A549 (cell line): ENCODE data around the gene NFIX.

Source experiments
- CEBPB ChIP-seq, 2 experiments: fragments of >200 bp in 1 of 2; sonication (Bioruptor Twin) in 1 of 2; formaldehyde crosslinking in 1 of 2; IDR thresholded peaks; 2 replicates each; pipeline ENCODE4 v1.6.1; 2012 to 2016
- EP300 ChIP-seq, 2 experiments: fragments of >200 bp; sonication (Bioruptor Twin); formaldehyde crosslinking; IDR thresholded peaks; 2 replicates in 1 of 2; 3 replicates in 1 of 2; pipeline ENCODE4 v1.6.1; 2016 to 2017
- MYC ChIP-seq: IDR thresholded peaks from 2 replicates; pipeline ENCODE4 v1.6.1; 2012; ENCODE audit warnings: mild to moderate bottlenecking, inconsistent platforms, low read length, improper control_type of control experiment, borderline replicate concordance
- PHF8 ChIP-seq: fragments of 200-600 bp; sonication (generic); IDR thresholded peaks from 2 replicates; pipeline ENCODE4 v1.6.1; 2016; ENCODE audit warnings: low read depth, mild to moderate bottlenecking, antibody characterized with exemption, moderate library complexity, borderline replicate concordance
- POLR2A ChIP-seq: IDR thresholded peaks from 2 replicates; pipeline ENCODE4 v1.6.1; 2012; ENCODE audit warnings: mild to moderate bottlenecking, low read length
- RAD21 ChIP-seq, 2 experiments: fragments of >200 bp in 1 of 2; sonication (Bioruptor Twin) in 1 of 2; formaldehyde crosslinking in 1 of 2; IDR thresholded peaks in 1 of 2; conservative IDR thresholded peaks in 1 of 2; 2 replicates in 1 of 2; 3 replicates in 1 of 2; pipeline ENCODE4 v1.6.1; 2012 to 2018; ENCODE audit warnings: inconsistent platforms in 1 of 2
- RNF2 ChIP-seq: fragments of 200-600 bp; sonication (generic); IDR thresholded peaks from 2 replicates; pipeline ENCODE4 v1.6.1; 2016; ENCODE audit warnings: low read depth, mild to moderate bottlenecking, antibody characterized with exemption, moderate library complexity, borderline replicate concordance
- ZSCAN20 ChIP-seq: fragments of 250-450 bp; sonication (Bioruptor Pico); IDR thresholded peaks from 2 replicates; pipeline ENCODE4 v1.8.0; 2022; ENCODE audit warnings: mild to moderate bottlenecking, moderate library complexity
- TF ChIP-seq, protein P1 (sequence below): IDR thresholded peaks from 2 replicates; pipeline ENCODE4 v1.6.1; 2012
- TF ChIP-seq, protein P2 (sequence below): fragments of >200 bp; sonication (Bioruptor Twin); formaldehyde crosslinking; IDR thresholded peaks from 3 replicates; pipeline ENCODE4 v1.5.1; 2016
- TF ChIP-seq, protein P3 (sequence below): fragments of 450-650 bp; IDR thresholded peaks from 2 replicates; pipeline ENCODE4 v1.6.1; 2014; ENCODE audit warnings: antibody characterized with exemption
- TF ChIP-seq, protein P4 (sequence below): fragments of 250-450 bp; sonication (Bioruptor Pico); IDR thresholded peaks from 2 replicates; pipeline ENCODE4 v1.5.0; 2021; ENCODE audit warnings: mild to moderate bottlenecking, moderate library complexity, borderline replicate concordance

DNA sequence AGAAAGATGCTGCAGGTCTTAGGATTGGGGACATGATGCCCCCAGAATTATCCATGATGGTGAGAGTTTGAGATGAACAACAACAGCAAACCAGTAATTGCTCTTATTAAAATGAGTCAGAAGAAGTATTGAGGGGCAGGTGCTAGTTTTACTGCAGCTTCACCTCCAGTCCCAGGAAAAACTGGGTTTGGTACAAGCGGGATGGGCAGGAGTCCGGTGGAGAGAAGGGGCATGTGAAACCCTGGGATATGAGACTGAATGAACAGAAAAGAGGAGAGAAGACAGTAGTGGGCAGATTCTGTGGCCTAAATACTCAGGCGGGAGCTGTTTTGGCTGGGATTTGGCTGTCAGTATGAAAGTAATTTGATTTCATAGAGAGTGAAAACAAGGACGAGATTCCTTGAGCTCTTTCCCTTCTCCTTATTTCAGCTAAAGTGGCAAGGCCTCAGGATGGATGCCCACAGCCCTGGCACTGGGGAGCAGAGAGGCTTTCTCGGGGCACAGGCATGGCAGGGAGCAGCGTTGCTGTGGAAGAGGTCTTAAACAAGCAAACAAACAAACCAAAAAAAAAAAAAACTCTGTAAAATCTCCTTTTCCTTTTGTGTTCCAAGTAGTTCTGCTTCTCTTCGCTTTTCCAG lies 30.7 kb downstream of the NFIX start:
- TF ChIP-seq, protein P1, sequence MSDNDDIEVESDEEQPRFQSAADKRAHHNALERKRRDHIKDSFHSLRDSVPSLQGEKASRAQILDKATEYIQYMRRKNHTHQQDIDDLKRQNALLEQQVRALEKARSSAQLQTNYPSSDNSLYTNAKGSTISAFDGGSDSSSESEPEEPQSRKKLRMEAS, result no peak
- TF ChIP-seq, protein P2, sequence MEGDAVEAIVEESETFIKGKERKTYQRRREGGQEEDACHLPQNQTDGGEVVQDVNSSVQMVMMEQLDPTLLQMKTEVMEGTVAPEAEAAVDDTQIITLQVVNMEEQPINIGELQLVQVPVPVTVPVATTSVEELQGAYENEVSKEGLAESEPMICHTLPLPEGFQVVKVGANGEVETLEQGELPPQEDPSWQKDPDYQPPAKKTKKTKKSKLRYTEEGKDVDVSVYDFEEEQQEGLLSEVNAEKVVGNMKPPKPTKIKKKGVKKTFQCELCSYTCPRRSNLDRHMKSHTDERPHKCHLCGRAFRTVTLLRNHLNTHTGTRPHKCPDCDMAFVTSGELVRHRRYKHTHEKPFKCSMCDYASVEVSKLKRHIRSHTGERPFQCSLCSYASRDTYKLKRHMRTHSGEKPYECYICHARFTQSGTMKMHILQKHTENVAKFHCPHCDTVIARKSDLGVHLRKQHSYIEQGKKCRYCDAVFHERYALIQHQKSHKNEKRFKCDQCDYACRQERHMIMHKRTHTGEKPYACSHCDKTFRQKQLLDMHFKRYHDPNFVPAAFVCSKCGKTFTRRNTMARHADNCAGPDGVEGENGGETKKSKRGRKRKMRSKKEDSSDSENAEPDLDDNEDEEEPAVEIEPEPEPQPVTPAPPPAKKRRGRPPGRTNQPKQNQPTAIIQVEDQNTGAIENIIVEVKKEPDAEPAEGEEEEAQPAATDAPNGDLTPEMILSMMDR, result no peak
- TF ChIP-seq RNF2 (no peak), RAD21 (conservative IDR thresholded peaks at IDR 0.05 in 1 of 2, IDR thresholded peaks at IDR 0.05 in 1 of 2) (no peak), POLR2A (no peak), ZSCAN20 (CRISPR knock-in tag) (no peak), MYC (no peak), EP300 (IDR thresholded peaks at IDR 0.05) (no peak), CEBPB (IDR thresholded peaks at IDR 0.05) (no peak), PHF8 (no peak)
- TF ChIP-seq, protein P3, sequence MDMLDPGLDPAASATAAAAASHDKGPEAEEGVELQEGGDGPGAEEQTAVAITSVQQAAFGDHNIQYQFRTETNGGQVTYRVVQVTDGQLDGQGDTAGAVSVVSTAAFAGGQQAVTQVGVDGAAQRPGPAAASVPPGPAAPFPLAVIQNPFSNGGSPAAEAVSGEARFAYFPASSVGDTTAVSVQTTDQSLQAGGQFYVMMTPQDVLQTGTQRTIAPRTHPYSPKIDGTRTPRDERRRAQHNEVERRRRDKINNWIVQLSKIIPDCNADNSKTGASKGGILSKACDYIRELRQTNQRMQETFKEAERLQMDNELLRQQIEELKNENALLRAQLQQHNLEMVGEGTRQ, result no peak
- TF ChIP-seq, protein P4, sequence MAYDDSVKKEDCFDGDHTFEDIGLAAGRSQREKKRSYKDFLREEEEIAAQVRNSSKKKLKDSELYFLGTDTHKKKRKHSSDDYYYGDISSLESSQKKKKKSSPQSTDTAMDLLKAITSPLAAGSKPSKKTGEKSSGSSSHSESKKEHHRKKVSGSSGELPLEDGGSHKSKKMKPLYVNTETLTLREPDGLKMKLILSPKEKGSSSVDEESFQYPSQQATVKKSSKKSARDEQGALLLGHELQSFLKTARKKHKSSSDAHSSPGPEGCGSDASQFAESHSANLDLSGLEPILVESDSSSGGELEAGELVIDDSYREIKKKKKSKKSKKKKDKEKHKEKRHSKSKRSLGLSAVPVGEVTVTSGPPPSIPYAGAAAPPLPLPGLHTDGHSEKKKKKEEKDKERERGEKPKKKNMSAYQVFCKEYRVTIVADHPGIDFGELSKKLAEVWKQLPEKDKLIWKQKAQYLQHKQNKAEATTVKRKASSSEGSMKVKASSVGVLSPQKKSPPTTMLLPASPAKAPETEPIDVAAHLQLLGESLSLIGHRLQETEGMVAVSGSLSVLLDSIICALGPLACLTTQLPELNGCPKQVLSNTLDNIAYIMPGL, result no peak
